Measurements from ENCODE around the gene OR6B1.
A peak's percentile ranks its signal among the peaks of the same experiment; 100 is the strongest.
"Not testable (repeated sequence)": the region's sequence is repeated elsewhere in the genome, so short reads cannot be mapped to it uniquely, and the experiment has no call there.

OR6B1 gene

GRCh38 chr7:144006029-144006691 lies 6.0 kb downstream of the OR6B1 start:
- DNase-seq (ENCODE audit: low spot score): no peak

GRCh38 chr7:144006692-144007042 lies 6.5 kb downstream of the OR6B1 start:
- no peak for DNase-seq (ENCODE audit: low spot score)

- no peak for DNase-seq (ENCODE audit: low spot score)
These were observed 9.2 kb downstream of the OR6B1 start for GRCh38 chr7:144009361-144009760.

GRCh38 chr7:144010061-144010460 lies 9.9 kb downstream of the OR6B1 start:
- DNase-seq (ENCODE audit: low spot score): not testable (repeated sequence)

- not testable (repeated sequence) for DNase-seq (ENCODE audit: low spot score)
These were observed 10.7 kb downstream of the OR6B1 start for GRCh38 chr7:144010821-144011220.

- DNase-seq (ENCODE audit: low spot score): peak; percentile 71
These were observed 11.5 kb downstream of the OR6B1 start for GRCh38 chr7:144011458-144012230.

GRCh38 chr7:144018065-144018464 lies 17.9 kb downstream of the OR6B1 start:
- no peak for DNase-seq (ENCODE audit: low spot score)

- DNase-seq (ENCODE audit: low spot score): peak; percentile 70
These were observed 19.3 kb downstream of the OR6B1 start for GRCh38 chr7:144019457-144019856.

GRCh38 chr7:144020340-144020739 lies 20.2 kb downstream of the OR6B1 start:
- no peak for DNase-seq (ENCODE audit: low spot score)

- DNase-seq (ENCODE audit: low spot score): no peak
These were observed 22.0 kb downstream of the OR6B1 start for GRCh38 chr7:144022169-144022568.

- DNase-seq (ENCODE audit: low spot score): no peak
These were observed 23.2 kb downstream of the OR6B1 start for GRCh38 chr7:144023171-144023827.

- DNase-seq (ENCODE audit: low spot score): no peak
These were observed 24.1 kb downstream of the OR6B1 start for GRCh38 chr7:144024213-144024612.

GRCh38 chr7:144026203-144026883 lies 26.2 kb downstream of the OR6B1 start:
- no peak for DNase-seq (ENCODE audit: low spot score)

- peak; percentile 47 for DNase-seq (ENCODE audit: low spot score)
These were observed 26.9 kb downstream of the OR6B1 start for GRCh38 chr7:144027070-144027469.

GRCh38 chr7:144027974-144028373 lies 27.9 kb downstream of the OR6B1 start:
- DNase-seq (ENCODE audit: low spot score): no peak

GRCh38 chr7:144028547-144028946 lies 28.4 kb downstream of the OR6B1 start:
- no peak for DNase-seq (ENCODE audit: low spot score)

GRCh38 chr7:144032516-144032915 lies 32.4 kb downstream of the OR6B1 start:
- DNase-seq (ENCODE audit: low spot score): no peak

GRCh38 chr7:144032985-144033709 lies 33.0 kb downstream of the OR6B1 start:
- no peak for DNase-seq (ENCODE audit: low spot score)

GRCh38 chr7:144035385-144035784 lies 35.3 kb downstream of the OR6B1 start:
- DNase-seq (ENCODE audit: low spot score): no peak

GRCh38 chr7:144036302-144036885 lies 36.3 kb downstream of the OR6B1 start:
- DNase-seq (ENCODE audit: low spot score): no peak

GRCh38 chr7:144037414-144038035 lies 37.4 kb downstream of the OR6B1 start:
- DNase-seq (ENCODE audit: low spot score): no peak

Data from GM03348 (cell line).